GM19452 (cell line): ENCODE data around the gene ACKR2.
"Not testable (repeated sequence)": the region's sequence is repeated elsewhere in the genome, so short reads cannot be mapped to it uniquely, and the experiment has no call there.

ENCODE experiments used
- ATAC-seq: cut with Tn5 transposase; IDR thresholded peaks from one replicate; pipeline ENCODE4 v1.9.1; 2021; ENCODE audit not compliant: unreplicated experiment

The ACKR2 gene

DNA sequence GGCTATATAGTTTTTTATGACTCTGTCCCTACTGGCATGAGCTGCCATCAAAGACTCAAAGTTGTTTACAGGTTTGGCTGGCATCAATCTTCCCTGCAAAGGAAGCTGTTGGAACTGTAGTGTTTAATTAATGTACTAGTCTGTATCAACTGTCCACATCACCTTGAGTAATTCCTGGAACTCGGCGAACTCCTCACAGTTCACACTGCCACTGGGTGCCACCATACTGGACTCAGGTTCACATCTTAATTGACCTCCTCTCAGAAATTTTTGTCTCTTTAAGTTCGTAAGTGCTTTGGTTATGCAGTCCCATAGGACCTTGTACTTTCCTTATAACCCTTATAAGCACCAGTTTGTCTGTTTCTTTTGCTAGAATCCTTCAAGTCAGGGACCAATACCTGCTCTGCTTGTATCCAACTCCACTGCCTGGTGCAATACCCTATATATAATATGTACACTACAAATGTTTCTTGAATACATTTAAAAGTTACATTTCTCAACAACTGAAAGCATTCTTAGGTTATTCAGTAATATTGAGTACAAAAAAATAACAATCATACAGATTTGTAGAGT is 8.1 kb upstream of the ACKR2 start:
- no peak for ATAC-seq

DNA sequence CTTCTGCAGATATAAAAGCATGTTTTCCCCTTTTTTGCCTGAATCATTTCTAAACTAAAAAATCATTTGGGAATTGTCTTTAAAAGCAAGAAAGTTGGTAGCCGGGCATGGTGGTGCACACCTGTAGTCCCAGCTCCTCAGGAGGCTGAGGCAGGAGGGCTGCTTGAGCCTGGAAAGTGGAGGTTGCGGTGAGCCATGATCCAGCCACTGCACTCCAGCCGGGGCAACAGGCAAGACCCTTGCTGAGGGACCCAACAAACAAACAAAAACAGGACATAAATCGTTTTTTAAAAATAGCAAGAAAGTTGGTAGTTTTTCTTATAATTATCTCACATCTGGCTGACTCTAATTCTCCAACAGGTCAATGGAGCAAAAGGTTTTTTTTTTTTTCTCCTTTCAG is 7.5 kb upstream of the ACKR2 start:
- ATAC-seq: no peak

DNA sequence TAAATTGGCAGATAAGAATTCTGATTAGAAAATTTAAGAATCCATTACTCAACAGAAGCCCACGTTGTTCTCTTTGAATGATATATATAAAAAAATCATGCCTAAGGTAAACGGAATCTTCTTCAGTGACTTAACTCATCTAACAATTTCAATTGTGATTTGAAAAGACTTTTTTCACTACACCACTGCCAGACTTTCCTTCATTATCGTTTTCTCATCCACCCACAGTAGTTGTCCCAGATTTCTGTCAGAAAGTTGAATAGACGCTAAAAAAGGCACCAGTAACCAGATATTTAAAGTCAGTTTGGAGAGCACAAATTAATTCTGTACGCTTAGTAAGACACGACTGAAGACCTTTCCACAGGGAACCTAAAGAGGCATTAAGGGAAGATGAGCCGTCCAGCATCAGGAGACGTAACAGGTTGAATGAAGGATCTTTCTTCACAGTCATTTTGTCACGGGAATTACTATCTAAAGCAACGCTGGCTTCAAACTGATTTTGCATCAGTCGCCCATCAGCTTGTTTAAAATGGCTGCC is 6.3 kb upstream of the ACKR2 start:
- ATAC-seq: no peak

DNA sequence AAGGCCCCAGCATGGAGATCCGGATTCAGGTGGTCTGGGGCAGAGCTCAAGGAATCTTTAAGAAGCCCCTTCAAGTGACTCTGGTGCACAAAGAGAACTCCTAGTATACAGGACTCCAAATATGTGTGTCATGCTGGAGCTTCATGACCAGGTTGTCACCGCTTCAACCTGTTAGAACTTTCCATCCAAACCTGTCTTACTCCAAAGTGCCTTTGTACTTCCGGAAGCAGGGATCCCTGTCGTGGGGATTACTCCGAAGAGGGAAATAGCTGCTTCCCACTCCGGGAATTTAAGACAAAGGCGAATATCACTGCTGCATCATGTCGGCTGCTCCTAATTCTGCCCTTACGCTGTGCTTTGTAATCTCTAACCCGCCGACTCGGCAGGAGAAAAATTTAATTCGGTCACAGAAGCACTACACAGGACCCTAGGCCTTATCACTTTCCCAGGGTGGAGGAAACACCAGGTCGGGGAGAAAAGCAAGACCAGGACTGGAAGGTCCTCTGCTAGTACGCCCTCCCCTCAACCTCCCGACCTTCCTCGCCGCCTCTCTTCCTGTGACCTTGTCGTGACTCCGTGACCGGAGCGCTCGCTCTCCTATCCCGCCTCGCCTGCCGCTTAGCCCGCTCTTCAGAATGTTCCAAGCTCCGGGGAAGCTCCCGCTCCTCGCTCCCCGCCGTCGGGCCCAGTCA is 5.7 kb upstream of the ACKR2 start:
- peak; percentile 9 for ATAC-seq

DNA sequence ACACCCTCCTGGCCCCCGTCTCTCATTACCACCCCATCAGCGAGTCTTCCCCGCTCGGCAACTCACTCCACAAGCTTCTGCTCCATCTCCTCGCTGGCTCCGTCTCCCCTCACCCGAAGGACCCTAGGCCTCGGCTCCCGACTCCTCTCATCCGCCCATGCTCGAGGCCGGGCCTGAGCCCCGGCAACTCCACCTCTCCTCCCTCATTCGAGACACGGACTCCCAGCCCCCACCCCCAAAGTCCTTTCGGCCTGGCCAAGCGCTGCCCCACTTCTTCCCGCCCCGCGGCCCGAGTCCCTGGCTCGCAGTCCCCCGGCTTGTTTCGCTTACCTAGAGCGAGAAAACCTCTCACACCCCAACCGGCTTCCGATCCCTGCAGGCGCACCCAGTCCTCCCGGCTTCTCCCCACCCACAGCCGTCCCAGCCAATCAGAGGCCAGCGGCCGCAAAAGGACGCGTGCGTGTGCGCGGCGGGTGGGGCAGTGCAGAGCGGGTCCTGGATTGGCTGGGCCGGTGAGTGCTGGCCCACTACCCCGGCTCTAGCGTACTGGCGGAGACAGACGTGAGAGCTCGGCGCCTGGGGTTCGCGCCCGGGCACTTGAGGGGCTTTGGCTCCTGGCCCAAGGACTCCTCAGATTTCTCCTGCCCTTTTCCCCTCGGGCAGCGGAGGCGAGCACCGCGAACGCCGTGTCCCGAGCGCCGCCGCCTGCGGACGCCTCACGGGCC is 5.0 kb upstream of the ACKR2 start, which contains the start of gene HIGD1A:
TSS of gene HIGD1A (minus strand) at position 385 of the 725 bp plus-strand sequence. CDS start 10,237 bp downstream, outside the sequence.
- ATAC-seq: peak; percentile 100

DNA sequence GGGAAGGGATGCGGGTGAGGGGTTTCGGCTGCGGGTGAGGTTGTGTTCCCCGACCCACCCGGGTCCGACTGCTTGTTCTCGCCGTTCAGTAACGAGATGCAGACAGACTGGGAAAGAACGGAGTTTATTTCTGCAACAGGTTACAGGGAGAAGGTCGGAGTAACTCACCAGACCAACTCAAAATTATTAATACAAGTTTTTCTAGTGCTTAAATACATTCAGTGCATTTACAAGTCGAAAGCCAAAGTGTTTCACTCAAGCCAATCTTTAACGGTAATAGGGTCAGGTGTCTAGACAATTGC is 4.5 kb upstream of the ACKR2 start:
- peak; percentile 22 for ATAC-seq

DNA sequence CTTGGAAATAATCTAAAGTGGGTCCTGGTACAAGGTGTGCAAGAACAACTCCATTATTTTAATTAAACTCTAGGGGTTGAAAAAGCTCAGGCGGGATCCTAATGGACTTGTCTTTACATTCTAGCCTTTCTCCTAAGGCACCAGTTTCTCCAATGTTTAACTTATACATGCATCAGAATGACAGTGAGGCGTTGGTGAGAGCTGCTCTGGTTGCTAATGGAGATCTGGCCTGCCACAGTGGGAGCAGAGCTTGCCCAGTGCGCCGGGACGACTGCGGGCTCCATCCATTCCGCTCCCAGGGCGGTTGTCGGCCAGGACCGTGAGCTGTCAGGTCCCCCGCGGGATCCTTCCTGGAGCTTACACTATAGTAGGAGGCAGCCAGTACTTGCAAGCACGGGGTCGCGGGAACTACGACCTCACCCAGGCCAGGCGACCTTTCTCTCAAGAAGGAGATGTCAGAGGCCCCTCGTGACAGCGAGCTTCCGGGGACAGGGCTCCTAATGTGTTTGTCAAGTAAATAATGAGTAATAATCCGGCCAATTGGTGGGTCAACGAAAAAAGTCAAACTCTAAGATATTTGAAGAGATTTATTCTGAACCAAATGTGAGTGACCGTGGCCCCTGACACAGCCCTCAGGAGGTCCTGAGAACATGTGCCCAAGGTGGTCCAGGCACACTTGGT is 4.0 kb upstream of the ACKR2 start:
- no peak for ATAC-seq

DNA sequence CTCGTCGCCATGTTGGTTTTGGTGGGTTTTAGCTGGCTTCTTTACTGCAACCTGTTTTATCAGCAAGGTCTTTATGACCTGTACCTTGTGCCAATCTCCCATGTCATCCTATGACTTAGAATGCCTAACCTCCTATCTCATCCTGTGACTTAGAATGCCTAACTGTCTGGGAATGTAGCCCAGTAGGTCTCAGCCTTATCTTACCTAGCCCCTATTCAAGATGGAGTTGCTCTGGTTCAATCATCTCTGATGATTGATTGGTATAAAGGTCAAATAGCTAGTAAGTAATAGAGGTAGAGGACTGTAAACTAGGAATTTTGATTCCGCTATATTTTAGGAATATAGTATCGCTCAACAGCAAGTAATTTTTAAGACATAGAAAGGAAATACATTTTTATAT is 1.3 kb upstream of the ACKR2 start:
- ATAC-seq: no peak

DNA sequence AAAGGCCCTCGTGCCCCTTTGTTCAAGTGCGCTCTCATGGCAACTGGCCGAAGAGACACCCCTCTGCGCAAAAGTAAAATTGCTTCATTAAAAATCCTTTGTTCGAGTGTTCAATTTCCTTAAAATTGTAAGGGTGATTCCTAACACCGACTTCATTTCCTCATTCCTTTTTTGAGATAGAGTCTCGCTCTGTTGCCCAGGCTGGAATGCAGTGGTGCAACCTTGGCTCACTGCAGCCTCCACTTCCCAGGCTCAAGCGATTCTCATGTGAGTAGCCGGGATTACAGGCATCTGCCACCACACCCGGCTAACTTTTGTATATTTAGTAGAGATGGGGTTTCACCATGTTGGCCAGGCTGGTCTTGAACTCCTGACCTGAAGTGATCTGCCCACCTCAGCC is 1.5 kb downstream of the ACKR2 start:
- ATAC-seq: not testable (repeated sequence)

DNA sequence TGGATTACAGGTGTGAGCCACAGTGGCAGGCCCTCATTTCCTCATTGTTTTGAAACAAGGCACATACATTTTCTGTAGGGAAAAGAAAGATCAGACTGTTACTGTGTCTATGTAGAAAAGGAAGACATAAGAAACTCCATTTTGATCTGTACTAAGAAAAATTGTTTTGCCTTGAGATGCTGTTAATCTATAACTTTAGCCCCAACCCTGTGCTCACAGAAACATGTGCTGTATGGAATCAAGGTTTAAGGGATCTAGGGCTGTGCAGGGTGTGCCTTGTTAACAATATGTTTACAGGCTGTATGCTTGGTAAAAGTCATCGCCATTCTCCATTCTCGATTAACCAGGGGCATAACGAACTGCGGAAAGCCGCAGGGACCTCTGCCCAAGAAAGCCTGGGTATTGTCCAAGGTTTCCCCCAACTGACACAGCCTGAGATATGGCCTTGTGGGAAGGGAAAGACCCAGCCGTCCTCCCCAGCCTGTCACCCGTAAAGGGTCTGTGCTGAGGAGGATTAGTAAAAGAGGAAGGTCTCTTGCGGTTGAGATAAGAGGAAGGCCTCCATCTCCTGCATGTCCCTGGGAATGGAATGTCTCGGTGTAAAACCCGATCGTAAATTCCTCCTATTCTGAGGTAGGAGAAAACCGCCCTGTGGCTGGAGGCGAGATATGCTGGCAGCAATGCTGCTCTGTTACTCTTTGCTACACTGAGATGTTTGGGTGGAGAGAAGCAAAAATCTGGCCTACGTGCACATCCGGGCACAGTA is 2.1 kb downstream of the ACKR2 start:
- not testable (repeated sequence) for ATAC-seq

DNA sequence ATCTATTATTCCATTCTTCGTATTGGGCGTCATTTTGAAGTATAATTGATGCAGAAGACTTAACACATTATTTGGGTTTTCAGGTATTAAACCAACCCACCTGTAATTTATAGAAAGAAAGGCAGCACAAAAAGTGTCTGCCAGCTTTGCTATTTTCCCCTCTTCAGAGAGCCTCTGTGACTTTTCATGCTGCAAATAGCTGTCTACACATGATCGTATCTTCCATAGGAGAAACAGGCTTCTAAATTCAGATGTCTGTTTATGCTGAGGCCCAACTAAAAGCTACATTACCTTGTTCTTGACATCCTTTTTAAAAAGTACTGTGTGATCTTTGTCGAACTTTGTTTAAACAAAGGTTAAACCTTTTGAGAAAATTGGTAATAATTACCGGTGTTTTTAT is 5.0 kb downstream of the ACKR2 start:
- ATAC-seq: no peak

DNA sequence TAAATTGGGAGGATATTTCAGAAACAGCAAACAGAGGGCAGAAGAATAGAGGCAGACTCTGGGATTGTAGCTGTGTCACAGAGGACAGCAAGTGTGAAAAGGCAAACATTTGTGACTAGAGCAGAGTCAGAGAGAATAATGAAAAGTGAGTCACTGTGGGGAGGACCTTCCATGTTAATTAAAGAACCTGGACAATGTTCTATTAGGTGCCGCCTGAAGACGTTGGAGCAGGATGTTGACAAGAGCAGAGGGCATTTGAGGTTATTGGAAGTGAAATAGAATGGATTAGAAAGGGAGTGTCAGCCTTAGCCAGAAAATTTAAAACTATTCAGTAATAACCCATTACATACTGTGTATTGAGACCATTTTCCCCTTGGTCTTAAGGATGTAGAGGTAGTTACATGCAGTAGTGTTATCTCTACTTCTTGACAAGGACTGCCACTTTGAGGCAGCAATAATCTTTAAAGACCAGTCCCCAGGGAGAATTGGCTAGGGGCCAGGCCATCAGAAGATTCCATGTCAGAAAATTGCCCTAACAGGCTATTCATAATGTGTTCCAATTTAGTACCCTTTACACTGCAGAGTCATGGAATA is 5.8 kb downstream of the ACKR2 start:
- ATAC-seq: no peak

DNA sequence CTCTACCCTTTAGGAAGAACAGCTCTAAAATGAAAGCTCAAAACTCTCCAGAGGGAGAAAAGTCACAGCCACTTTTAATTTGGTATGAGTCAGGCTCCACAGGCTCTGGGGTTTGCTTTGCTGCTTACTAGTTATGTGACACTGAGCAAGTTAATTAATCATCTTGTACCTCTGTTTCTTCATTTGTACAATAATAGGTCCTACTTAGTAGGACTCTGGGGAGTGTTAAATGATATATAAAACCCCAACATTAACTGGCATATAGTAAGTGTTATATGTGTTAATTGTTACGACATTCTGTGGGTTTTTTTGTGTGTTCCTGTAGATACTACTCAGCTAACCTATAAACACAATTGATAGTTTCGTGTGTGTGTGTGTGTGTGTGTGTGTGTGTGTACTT is 6.6 kb downstream of the ACKR2 start:
- no peak for ATAC-seq

DNA sequence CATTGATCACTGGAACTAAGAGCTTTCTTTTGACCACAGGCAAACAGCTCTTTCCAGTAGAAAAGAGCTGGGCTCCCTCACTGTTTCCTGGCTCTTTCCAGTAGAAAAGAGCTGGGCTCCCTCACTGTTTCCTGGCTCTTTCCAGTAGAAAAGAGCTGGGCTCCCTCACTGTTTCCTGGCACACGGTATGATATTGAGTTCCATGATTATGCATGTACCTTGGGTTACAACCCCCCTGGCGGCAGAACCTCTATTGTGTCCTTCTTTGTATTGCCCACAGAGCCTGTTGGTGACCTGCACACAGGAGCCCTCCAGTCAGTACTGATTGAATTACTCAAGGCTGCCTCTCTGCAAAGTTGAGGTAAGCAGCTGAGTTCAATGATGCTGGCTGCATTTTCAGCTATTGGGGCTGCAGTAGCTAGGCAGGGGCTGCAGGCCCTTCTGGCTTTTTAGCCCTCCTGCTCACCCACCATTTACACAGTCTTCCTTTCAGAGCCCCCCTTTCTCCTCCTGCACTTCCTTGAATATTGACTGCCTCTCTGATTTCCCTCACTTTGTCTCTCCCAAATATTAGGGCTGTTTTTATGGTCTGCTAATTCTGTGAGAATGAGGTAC is 10.2 kb downstream of the ACKR2 start:
- ATAC-seq: no peak

DNA sequence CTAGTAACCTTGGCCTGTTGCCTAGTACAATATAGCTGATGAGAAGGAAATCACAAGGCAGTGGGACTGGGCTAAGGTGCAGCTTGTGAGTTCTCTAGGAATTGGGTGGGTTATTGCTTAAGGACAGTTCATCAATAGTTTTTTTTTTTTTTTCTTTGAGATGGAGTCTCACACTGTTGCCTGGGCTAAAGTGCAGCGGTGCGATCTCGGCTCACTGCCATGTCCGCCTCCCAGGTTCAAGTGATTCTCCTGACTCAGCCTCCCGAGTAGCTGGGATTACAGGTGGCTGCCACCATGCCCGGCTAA is 11.5 kb downstream of the ACKR2 start:
- ATAC-seq: no peak

DNA sequence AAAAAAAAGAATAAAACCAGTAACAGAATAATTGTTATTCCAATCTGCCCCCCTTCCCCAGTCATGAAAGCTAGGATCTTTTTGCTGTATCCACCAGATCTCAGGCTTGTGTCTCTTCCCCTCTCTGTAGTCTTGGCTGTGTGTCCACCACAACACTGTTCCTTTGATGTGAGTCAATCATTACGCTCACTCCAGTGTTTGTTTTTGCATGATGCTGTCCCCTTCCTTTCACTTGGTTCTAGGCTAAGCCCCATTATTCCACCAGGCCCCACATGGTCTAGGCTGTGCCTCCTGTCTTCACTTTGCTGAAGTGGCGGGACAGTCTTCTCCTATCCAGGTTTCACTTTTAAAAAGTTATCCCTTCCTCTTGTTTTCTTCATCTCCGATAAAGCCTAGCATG is 13.6 kb downstream of the ACKR2 start:
- no peak for ATAC-seq

DNA sequence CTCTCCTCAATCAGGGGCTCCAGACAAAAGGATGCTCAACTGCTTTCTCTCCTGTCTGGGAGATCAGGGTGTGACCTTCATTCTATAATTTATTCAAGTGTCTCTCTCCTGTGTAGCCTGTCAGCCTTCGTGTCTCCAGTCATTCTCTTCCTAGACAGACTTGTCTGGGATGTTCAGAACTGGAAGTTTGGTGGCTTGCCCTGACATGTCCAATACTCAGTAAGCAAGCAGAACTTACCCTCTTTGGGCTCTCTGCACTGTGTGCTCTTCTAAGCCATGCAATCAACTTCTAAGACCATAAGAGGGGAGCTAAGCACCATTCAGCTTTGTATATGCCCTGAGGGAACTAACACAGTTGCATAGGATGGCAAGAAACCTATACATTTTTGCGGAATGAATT is 14.1 kb downstream of the ACKR2 start:
- ATAC-seq: no peak

DNA sequence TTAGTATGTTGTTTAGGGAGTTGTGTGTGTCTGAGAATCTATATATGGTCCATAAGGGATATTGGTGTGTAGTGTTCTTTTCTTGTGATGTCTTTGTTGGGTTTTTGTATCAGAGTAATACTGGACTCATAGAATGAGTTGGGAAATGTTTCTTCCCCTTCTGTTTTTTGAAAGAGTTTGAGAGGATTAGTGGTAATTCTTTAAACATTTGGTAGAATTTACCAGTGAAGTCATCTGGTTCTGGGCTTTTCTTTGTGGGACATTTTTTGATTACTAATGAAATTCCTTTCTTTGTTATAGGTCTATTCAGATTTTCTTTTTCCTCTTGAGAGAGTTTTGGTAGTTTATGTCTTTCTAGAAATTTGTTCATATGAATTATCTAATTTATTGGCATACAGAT is 16.9 kb downstream of the ACKR2 start:
- ATAC-seq: no peak

DNA sequence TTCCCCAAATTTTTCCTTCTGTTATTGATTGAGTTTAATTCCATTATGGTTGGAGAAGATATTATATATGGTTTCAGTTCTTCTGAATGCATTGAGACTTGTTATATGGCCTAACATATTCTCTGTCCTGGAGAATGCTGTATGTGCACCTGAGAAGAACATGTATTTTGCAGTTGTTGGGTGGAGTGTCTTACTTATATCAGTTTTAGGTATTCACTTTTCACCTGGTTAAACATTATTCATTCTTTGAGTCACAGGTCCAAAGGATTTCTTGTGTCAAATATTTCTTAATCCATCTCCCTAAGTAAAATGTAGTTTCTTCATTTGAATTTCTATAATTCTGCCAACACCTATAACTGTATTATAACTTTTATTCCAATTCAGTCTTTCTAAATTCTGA is 17.8 kb downstream of the ACKR2 start:
- no peak for ATAC-seq

DNA sequence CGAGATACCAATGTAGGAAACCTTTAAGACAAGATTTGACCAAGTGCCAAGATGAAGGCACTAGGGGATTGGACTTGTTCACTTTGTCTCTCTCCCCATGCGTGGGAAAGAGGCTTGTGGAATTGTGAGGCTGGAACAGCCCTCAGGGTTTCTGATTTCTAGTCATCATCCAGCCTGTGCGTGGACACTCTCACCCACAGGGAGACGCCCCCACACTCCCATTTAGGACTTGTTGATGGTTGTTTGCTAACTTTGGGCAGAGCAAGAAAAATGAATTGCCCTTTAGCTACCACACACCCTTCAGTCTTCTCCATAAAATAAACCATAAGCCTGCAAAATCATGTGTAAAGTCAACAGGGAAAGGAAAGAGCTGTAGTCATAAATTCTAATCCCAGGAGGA is 18.4 kb downstream of the ACKR2 start:
- no peak for ATAC-seq
